SIG-M5 treated with dmso at 0.1 percent for 504 hours (cell line): Measurements from ENCODE around the gene OTOF.
A peak's percentile ranks its signal among the peaks of the same experiment; 100 is the strongest.

Experiments used
- DNase-seq: peaks from one replicate; lab custom pipeline; 2025; ENCODE audit not compliant: unreplicated experiment; lab: John Stamatoyannopoulos, UW

Gene OTOF

DNA sequence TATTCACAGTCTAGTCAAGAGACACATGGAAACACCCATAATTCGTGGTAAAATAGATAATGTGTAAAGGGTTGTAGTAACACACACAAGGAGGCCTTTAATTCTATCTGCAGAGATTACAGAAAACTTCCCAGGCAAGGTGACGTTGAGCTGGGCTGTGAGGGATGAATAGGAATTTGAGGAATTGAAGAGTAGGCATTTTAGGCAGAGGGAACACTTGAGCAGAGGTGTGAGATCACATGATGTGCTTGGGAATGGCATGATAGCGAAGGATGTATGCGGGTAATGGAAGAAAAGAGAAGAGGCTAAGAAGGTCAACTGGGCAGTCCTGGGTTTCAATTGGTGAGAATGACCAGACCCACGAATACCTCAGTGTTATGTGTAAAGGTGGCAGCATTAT lies 56.0 kb downstream of the OTOF start:
- no peak for DNase-seq

DNA sequence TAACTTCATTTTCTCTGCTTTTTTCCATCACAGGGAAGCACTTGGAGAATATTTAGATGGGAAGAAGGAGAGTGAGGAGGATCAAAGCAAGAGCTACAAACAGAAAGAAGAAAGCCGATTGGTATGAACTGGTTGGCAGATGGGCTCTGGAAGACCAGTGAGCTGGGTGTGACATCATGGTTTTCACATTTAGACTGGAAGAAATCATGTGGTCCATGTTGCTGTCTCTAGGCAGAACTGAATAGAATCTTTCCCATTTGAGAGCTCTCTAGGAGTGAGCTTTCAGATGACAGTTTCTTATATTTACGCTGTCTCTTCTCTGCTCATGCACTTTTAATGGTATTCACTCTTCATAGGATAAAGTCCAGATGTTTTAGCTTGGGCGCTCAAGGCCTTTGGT lies 63.6 kb downstream of the OTOF start:
- DNase-seq: no peak

DNA sequence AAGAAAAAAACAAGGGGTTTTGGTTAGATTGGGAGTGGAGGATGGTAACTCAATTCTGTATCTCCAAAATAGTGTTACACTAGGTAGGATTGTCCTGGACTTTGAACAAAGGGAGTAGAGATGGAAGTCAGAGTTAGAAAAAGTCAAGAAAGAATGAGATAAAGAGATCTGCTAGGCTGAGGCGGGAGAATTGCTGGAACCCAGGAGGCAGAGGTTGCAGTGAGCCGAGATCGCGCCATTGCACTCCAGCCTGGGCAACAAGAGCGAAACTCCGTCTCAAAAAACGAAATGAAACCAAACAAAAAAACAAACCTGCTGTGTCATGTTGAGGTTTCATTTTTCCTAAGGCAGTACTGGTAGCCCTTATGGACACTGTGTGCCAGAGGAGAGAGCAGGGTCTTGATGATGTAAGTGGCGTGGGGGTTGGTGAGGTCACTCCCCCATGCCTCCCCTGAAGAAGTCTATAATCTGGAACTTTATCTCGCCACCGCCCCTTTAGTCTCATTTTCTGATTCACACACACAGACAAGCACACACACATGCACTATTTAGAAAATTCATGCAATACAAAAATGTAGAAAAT lies 65.7 kb downstream of the OTOF start:
- DNase-seq: peak; percentile 87

DNA sequence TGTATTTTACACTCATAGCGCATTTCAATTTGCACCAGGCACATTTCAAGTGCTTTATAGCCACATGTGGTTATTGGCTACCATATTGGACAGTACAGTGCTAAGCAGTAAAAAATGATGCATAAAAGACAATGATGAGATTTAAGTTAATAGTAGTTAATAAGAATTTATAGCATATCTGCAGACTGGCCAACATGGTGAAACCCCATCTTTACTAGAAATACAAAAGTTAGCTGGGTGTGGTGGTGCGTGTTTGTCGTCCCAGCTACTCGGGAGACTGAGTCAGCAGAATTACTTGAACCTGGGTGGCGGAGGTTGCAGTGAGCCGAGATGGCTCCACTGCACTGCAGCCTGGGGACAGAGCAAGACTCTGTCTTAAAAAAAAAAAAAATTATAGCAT lies 66.5 kb downstream of the OTOF start:
- DNase-seq: no peak

DNA sequence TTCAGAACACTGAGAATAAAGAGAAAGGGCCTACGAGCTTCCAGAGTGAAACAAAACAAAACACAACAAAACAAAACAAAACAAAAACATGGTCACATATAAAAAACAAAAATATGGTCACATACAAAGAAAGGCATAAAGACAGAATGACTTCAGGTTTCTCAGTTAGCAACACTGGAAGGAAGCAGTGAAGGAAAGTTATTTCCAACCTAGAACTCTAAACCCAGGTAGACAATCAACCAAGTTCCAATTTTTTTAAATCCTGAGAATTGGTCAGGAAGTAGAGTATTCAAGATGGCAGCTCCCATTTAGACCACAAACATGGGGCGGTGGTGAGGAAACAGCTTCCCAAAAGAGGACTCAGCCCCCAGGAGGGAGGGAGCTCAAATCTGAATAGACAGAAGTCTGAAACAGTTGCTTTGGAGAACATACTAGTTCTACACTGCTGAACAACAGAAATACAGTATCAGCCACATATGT lies 67.1 kb downstream of the OTOF start:
- no peak for DNase-seq

DNA sequence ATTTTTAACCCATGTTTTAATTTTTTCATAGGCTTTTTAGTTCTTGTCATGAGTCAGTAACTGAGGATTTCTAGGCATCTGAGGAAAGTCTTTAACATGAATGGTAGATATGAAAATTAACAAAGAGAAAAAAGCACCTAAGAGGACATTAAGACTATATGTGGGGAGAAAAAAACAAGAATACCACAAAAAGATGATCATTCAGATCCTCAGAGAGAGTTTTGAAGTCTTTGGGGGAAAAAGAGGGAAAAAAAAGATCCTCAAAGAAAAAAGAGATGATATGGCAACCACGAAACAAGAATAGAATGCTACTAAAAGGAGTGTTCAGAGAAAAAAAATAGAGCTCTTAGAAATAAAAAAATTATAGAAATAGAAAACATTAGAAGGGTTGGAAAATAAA lies 68.1 kb downstream of the OTOF start:
- DNase-seq: no peak

DNA sequence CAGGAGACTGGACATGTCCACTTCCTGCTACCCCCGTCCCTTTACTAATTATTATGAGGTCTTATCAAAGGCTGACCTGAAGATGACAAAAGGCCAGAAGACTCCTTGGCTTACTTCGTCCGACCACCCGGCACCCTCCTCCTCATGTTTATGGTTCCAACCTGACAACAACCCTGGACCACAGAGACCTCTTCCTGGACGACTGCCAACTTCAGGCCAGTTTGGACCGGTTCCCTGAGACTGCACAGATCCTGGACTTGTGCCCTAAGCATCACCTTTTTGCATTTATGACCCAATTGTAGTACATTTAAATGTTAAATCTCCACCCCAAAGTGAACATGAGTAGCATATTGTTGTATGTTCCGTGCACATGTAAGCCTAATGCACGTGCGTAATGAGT lies 70.4 kb downstream of the OTOF start:
- no peak for DNase-seq
